ENCODE measurements around the gene CASTOR1. TPM values are rescaled to one million over a fixed set of nuclear protein-coding genes. Genes with fewer than 3 reads are reported as not detected.
A peak's percentile ranks its signal among the peaks of the same experiment; 100 is the strongest.
"Not testable (repeated sequence)": the region's sequence is repeated elsewhere in the genome, so short reads cannot be mapped to it uniquely, and the experiment has no call there.

Gene CASTOR1
- total RNA-seq = 10 to 100 TPM in 4 of 6 donors, 1 to 10 TPM in 2; 7.0 to 31.5 (median 22.1) TPM

GRCh38 chr22:30289141-30289979, at the start of gene CASTOR1:
CASTOR1 (minus strand) TSS chr22:30289505; CDS start chr22:30289497, 8 bp downstream.
- Histone ChIP-seq H3K27me3 (no peaks in the 10 kb centered on the region), H3K4me1 (peaks cover 42 to 52% (median 43%) of the 10 kb centered on the region in 4 donors), H3K9me3 (no peaks in the 10 kb centered on the region), H3K4me3 (peak within 1 kb of the TSS; percentile 67 to 98 (median 86)), H3K27ac (peak within 1 kb of the TSS; percentile 94 to 99 (median 96)), H3K36me3 (peaks cover 27 to 48% (median 42%) of the 10 kb centered on the region in 4 donors)
- peak in 1 of 4 donors; percentile 19 for TF ChIP-seq EP300 (IDR thresholded peaks at IDR 0.05)
- TF ChIP-seq POLR2AphosphoS5 (IDR thresholded peaks at IDR 0.05) = peak; percentile 50 to 91
- TF ChIP-seq POLR2A (IDR thresholded peaks at IDR 0.05) = peak in 3 of 4 donors; percentile 62 to 93 (median 91)
- TF ChIP-seq CTCF (IDR thresholded peaks at IDR 0.05) = peak in 1 of 6 experiments; percentile 14
- peak; percentile 94 to 95 for ATAC-seq (ENCODE audit: low FRiP score in 2 of 2)
- 0 to 1% methylated on average over 37 to 73 of the region's 85 CpGs for WGBS, 2 donors
- DNase-seq = peak; percentile 99

GRCh38 chr22:30338802-30339201, 49.5 kb upstream of the CASTOR1 start:
- Histone ChIP-seq H3K9me3 (no peaks in the 10 kb centered on the region), H3K36me3 (peaks cover 94 to 100% (median 100%) of the 10 kb centered on the region in 4 donors), H3K27me3 (no peaks in the 10 kb centered on the region), H3K27ac (no peak overlapping the region), H3K4me3 (no peak overlapping the region), H3K4me1 (no peaks in the 10 kb centered on the region)
- no peak for ATAC-seq (ENCODE audit: low FRiP score in 2 of 2)
- no peak for DNase-seq
- 94 to 99% methylated on average over 7 of the region's 7 CpGs for WGBS, 2 donors
- TF ChIP-seq CTCF (IDR thresholded peaks at IDR 0.05) (no peak), POLR2AphosphoS5 (IDR thresholded peaks at IDR 0.05) (no peak), POLR2A (IDR thresholded peaks at IDR 0.05) (no peak), EP300 (IDR thresholded peaks at IDR 0.05) (no peak)

DNA sequence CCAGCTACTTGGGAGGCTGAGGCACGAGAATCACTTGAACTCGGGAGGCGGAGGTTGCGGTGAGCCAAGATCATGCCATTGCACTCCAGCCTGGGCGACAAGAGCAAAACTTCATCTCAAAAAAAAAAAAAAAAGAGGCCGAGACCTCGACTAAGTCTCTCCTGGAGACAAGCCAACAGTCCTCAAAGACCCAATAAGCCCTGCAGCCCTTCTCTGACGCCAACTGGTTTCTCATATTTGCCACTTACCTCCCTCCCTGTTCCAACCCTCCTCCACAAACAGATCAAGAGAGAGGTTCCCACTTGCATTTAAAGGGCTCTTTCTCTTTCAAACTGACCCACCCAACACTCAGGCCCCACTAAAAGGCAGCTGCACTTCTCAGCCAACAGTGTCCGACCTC, 49.0 kb upstream of the CASTOR1 start:
- not testable (repeated sequence) for H3K27ac ChIP-seq; H3K27me3 ChIP-seq; H3K4me1 ChIP-seq; DNase-seq; H3K9me3 ChIP-seq; H3K4me3 ChIP-seq; ATAC-seq (ENCODE audit: low FRiP score in 2 of 2)
- H3K36me3 ChIP-seq = peaks cover 92 to 100% (median 100%) of the 10 kb centered on the region in 4 donors
- 75 to 80% methylated on average over 9 of the region's 9 CpGs for WGBS, 2 donors

DNA sequence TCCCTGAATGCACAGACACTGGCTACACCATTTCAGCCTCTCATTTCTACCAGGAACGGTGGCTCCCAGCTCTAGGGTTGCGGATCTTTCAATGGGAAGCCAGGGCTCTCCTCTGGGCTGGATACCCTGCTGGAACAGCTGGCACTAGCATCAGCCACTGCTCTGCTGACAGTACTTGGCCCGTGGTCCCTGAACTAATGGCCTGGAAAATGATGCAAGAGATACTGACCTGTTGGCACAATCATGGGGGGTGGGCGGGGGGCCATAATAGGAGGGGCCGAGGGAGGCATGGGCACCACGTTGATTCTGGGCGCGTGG, 48.1 kb upstream of the CASTOR1 start:
- Histone ChIP-seq H3K27me3 (no peaks in the 10 kb centered on the region), H3K4me3 (no peak overlapping the region), H3K36me3 (peaks cover 84 to 100% (median 99%) of the 10 kb centered on the region in 4 donors), H3K9me3 (no peaks in the 10 kb centered on the region), H3K4me1 (no peaks in the 10 kb centered on the region), H3K27ac (peak overlapping the region in 1 of 4 donors; percentile 21)
- no peak for TF ChIP-seq CTCF (IDR thresholded peaks at IDR 0.05)
- no peak for TF ChIP-seq POLR2AphosphoS5 (IDR thresholded peaks at IDR 0.05)
- TF ChIP-seq EP300 (IDR thresholded peaks at IDR 0.05) = no peak
- no peak for TF ChIP-seq POLR2A (IDR thresholded peaks at IDR 0.05)
- 88 to 91% methylated on average over 6 to 8 of the region's 8 CpGs for WGBS, 2 donors
- ATAC-seq (ENCODE audit: low FRiP score in 2 of 2) = no peak
- no peak for DNase-seq

- WGBS, 2 donors = 88 to 92% methylated on average over 4 of the region's 4 CpGs
- no peaks in the 10 kb centered on the region for H3K27me3 ChIP-seq
- ATAC-seq (ENCODE audit: low FRiP score in 2 of 2) (no peak), DNase-seq (no peak)
- H3K4me1 ChIP-seq = no peaks in the 10 kb centered on the region
- H3K27ac ChIP-seq = no peak overlapping the region
- peaks cover 79 to 100% (median 97%) of the 10 kb centered on the region in 4 donors for H3K36me3 ChIP-seq
- no peak for TF ChIP-seq EP300 (IDR thresholded peaks at IDR 0.05)
- TF ChIP-seq POLR2AphosphoS5 (IDR thresholded peaks at IDR 0.05) = no peak
- no peak for TF ChIP-seq CTCF (IDR thresholded peaks at IDR 0.05)
- TF ChIP-seq POLR2A (IDR thresholded peaks at IDR 0.05) = no peak
- H3K4me3 ChIP-seq = no peak overlapping the region
- H3K9me3 ChIP-seq = no peaks in the 10 kb centered on the region
Observed at GRCh38 chr22:30336752-30337460, 47.6 kb upstream of the CASTOR1 start.

Measured in upper lobe of left lung (tissue), 6 donors.